ENCODE measurements around the gene MYOM1.
"Not testable (repeated sequence)": the region's sequence is repeated elsewhere in the genome, so short reads cannot be mapped to it uniquely, and the experiment has no call there.

MYOM1 gene

DNA sequence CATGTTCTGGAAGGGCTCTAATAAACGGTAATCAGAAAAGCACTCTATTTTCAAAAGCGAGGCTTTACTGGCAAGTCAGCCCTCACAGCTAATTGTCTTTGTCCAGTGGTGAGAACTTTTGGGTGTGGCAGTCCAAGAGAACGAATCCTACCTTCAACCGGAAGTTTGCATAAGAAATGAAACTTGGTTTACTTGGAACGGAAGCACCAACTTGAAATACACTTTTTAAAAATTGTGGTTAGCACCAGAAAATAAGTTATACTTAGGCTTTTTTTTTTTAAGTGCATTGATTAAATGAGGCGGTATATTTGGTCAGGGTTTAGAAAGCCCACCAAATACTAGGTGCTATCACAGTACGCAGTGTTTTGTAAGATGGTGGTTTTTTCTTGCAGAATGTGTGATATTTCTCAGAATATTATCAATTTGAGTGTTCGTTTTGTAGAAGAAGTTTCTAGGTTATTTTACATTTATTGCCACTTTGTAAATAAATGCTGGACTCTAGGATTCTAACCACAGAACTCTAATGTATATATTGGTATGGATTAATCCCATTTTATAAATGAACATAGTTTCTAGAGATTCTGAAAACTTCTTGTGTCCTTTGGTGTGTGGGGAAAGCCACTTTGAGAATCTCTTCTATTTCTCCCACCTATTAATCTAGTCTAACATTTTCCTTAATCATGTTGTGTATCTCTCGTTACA, 29.0 kb upstream of the MYOM1 start:
- DNase-seq: no peak

GRCh38 chr18:3248062-3248657, 28.4 kb upstream of the MYOM1 start:
- no peak for DNase-seq

- DNase-seq: peak; percentile 92
Observed at GRCh38 chr18:3247240-3248061, 27.7 kb upstream of the MYOM1 start, which contains the start of gene MYL12A. MYL12A (plus strand) TSS chr18:3247801; CDS start chr18:3253248, 5,447 bp downstream.

GRCh38 chr18:3246635-3247239, 27.0 kb upstream of the MYOM1 start:
- DNase-seq: no peak

GRCh38 chr18:3245853-3246634, 26.3 kb upstream of the MYOM1 start:
- DNase-seq: peak; percentile 79

DNA sequence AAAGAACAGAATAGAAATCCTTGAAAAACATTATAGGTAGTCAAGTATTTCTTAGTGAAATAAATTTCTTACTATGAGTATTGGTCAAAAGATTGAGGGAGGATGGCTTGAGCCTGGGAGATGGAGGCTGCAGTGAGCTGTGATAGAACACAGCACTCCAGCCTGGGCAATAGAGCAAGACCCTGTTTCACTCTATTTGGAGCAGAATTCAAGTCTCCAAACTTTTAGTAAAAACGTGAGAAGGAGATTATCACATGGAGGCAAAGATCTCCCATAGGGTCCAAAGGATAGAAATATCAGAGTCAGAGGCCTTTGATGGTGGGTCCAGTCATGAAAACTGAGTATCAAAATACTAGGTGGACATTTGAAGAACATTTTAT, 25.4 kb upstream of the MYOM1 start:
- DNase-seq: no peak

DNA sequence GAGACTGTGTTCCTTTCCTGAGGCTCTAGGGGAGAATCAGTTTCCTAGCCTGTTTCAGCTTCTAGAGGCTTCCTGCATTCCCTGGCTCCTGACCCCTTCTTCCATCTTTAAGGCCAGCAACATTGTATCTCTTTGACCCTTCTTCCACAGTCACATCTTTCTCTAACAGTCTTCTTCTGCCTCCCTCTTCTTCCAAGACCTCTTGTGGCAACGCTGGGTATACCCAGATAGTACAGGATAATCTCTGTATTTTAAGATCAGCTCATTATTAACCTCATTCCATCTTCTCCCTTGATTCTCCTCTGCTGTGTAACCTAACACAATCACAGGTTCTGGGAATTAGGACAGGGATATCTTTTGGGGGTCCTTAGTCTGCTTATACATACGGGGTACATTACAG, 19.0 kb upstream of the MYOM1 start:
- DNase-seq: no peak

DNA sequence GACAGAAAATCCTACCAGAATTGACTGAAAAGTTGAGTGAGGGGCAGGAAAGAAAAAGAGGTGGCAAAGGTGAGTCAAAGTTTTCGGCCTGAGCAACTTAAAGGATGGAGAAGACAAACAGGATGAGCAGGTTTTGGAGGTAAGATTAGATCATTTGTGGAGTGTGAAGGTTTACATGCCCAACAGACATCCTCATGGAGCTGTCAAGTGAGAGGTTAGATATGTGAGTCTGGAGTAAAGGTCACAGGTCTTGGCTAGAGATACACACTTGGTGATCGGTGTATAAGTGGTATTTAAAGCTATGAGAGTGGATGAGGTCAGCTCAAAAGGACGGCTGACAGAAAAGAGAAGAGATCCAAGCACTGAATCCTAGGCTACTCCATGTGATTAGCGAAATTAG, 16.7 kb upstream of the MYOM1 start:
- DNase-seq: no peak

DNA sequence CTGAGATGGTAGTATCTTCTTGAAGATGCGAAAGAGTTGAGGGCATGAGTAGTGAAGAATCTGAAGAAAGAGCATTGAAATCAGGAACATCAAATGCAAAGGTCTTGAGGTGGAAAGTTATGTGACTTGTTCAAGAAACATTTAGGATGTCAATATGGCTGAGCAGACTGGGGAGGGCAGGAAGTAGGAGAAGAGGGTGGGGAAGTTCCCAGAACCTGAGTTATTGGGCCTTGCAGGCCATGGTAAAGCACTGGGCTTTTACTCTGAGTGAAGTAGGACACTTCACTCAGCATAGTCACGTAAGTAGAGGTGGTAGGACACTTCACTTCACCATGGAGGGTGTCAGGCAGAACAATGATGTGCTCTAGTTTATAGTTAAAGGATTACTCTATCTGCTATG, 16.1 kb upstream of the MYOM1 start:
- no peak for DNase-seq

DNA sequence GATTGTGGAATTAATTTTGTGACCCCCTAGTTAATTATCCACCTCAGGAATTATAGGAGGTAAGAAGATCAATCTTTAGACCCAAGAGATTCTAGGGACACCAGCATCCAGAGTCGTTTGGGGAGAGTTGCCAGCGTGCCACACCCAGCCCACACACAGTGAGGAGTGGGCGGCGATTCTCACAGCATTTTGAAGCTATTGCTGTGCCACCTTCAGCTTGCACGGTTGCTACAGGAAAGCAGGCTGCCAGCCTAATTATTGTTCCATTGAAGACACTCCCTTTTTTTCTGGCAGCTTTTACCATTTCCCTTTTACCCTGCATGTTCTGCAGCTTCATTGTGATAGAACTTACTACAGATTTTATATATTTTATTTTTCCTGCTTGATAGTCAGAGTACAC, 14.7 kb upstream of the MYOM1 start:
- DNase-seq: no peak

DNA sequence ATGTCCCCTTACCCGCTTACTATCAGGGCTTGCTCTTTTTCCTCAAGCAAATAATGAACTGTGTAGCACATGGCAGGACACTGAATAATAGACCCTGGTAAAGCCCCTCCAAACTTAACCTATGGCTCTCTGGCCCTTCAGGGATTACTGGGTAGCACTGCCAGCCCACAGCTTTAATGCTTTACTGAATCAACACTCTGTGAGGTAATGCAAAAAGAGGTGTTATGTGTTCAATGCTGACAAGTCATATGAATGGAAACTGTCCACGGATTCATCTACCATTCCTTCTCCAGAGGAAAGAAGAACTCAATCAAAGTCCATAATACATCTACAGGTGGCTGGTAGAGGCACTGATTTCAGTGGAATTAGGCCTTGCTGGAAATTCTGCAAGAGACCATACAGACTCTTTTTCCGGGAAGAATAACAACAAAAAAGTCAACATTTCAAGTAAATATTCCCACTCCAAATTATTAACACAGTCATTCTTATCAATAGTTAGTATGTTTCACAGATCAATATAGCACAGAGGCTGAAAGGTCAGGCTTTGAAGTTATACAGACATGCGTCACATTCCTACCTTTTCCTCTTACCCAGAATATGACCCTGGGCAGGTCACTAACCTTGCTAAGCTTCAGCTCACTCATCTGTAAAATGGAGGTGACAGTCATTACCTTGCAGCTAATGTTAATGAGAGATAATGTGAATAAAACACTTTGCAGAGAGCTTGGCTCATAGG, 13.8 kb upstream of the MYOM1 start:
- no peak for DNase-seq

DNA sequence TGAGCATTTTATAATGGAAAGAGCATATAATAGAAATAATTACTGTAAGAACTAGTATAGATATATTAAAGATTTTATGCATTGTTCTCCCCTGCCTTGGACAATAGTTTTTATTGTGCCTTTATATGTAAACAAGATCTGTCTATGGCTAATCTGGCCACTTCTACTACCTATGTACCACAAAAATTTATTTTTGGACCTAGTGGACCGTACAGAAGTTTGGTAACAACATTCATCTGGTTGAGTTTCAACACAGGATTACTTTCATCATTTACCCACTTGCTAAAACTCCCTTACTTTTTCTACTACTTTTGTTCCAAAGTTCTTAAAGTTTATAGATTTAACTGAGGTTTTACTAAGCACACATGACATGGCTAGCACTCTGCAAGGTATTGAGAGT, 13.2 kb upstream of the MYOM1 start:
- DNase-seq: no peak

GRCh38 chr18:3230401-3231334, 10.9 kb upstream of the MYOM1 start:
- DNase-seq: no peak

DNA sequence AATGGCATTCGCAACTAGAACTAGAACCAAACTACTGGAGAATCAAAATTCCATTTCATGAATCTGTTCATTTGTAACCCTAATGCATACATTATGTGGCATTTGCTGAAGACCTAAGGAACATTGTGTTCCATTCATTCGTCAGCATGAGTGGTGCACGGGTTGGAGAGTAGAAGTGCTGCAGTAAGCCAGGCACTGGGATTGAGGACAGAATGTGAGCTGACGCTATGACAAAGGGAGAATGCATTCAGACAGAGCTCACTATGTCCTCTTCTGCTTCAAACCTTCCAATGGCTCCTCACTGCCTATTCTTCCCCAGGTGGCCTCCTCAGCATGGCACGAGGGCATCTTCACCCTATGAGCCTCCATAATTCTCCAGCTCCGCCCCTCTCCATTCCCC, 6.3 kb upstream of the MYOM1 start:
- DNase-seq: no peak

DNA sequence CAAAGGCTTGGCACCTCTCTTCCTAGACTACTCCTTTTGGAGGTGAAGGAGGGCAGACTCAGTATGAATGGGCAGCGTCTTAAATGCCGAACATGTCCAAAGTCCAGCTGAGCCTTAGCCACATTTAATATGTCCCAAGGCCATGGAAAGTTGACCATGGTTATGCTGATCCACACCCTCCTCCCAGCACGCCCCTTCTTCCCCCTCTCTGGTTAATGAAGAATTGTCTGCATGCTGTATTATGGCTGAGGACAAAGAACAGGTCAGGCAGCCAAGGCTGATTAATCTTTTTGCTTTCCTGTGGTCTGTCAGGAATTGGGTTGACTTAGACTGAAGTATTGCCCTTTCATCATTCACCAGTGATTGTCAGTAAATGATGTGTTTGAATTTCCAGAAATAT, 5.8 kb upstream of the MYOM1 start:
- no peak for DNase-seq

GRCh38 chr18:3224223-3224622, 4.5 kb upstream of the MYOM1 start:
- no peak for DNase-seq

DNA sequence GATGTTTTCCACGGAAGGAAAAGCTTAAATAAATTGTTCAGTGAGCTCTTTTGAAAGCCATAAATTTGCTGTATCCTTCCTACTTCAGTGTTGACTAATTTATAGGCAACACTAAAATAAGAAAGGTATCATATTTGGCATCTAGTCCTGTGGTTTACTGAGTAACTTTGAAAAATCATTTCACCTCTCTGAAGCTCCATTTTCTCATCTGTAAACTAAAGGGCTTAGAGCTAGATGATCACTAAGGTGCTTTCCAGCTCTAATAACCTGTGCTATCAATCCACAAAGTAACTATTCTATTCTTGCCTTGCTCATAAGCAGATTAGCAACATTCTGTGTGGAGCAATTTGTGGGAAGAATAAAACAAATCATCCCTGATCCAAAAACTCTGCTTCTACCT, 3.6 kb upstream of the MYOM1 start:
- no peak for DNase-seq

DNA sequence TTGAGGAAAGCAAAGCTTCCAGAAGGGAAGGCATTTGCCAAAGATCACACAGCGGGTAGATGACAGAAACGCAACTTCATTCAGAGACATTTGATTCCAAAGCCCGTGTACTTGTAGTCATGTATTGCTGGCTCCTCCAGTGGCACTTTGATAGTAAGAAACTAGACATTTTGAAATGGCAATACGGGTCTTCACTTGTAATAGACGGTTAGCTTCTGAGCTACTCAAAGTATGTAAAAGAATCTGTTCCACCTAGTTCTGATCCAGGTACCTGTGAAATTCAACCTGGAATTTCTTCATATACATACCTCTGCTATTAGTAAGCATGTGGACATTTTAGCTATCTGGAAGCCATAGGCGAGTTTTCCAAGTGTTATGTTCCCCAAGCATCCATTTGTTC, 1.7 kb upstream of the MYOM1 start:
- no peak for DNase-seq

DNA sequence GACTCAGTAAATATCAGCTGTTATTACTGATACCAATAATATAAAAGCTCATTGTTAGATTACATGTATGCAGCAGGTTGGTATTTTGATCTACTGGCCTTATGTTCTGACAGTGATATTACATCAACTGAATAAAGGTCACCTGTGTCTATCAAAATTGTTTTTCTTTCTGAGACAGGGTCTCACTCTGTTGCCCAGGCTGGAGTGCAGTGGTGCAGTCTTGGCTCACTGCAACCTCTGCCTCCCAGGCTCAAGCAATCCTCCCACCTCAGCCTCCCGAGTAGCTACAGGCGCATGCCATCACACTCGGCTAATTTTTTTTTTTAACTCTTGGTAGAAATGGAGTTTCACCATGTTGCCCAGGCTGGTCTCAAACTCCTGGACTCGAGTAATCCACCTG, 1.1 kb upstream of the MYOM1 start:
- DNase-seq: not testable (repeated sequence)

GRCh38 chr18:3219241-3219630, 532 bp downstream of the MYOM1 start:
- no peak for DNase-seq

DNA sequence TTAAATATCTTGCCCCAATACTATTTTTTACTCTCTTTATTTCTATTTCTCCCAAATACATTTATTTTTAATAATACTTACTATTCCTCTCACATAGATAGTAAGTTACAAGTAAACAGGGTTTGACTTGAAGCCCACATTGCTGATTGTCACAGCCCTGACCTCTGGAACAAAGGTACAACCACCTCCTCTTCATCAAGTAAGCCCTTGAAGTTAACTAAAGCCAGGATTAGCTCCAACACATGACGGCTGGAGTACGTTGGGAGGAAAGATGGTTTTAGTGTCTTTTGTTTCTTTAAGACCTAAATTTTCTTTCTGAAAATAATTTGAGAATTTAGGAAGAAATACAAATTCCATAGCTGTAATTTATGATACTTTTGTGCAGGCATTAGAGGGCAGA, 949 bp downstream of the MYOM1 start:
- no peak for DNase-seq
